Large intestine (tissue), 3 donors: ENCODE results near the gene PFAS. TPM values are rescaled to one million over a fixed set of nuclear protein-coding genes. Genes with fewer than 3 reads are reported as not detected.

Experiments used
- DNase-seq, 2 donors: peaks; one replicate each; pipeline versions ENCODE4 v3.0.0 to v3.0.0-alpha.2; 2013
- H3K27ac ChIP-seq: one replicate; pipeline ENCODE4 v1.5.1; 2013; ENCODE audit warnings: low read length
- H3K27me3 ChIP-seq: 2 replicates; pipeline ENCODE4 v1.6.1; 2013; ENCODE audit warnings: low read length; ENCODE audit not compliant: control insufficient read depth, insufficient read depth
- H3K36me3 ChIP-seq: 2 replicates; pipeline ENCODE4 v1.6.1; 2013; ENCODE audit warnings: low read length; ENCODE audit not compliant: control insufficient read depth, insufficient read depth
- H3K4me1 ChIP-seq: one replicate; pipeline ENCODE4 v1.6.1; 2013; ENCODE audit warnings: low read length; ENCODE audit not compliant: control insufficient read depth, insufficient read depth
- H3K4me3 ChIP-seq: one replicate; pipeline ENCODE4 v1.5.1; 2013; ENCODE audit warnings: low read length
- H3K9me3 ChIP-seq: one replicate; pipeline ENCODE4 v1.6.1; 2013; ENCODE audit warnings: mild to moderate bottlenecking, low read depth, low read length, moderate library complexity; ENCODE audit not compliant: control insufficient read depth
- WGBS: methylation state at CpG from one replicate; pipeline ENCODE4 v1.1.5; 2013; ENCODE audit warnings: low lambda C conversion rate; ENCODE audit not compliant: insufficient coverage; 5-methylcytosine and 5-hydroxymethylcytosine counted together
- polyA plus RNA-seq: library from polyadenylated mRNA; unstranded; fragments of 120-200 nt; gene quantifications from one replicate; pipeline ENCODE4 v1.2.1, GENCODE V29; 2013

Gene PFAS
- polyA plus RNA-seq, 1 donor: 25.3 TPM

- Histone ChIP-seq H3K27me3 (no peaks in the 10 kb centered on the region), H3K4me1 (peaks cover 4% of the 10 kb centered on the region), H3K27ac (no peak overlapping the region), H3K4me3 (no peak overlapping the region), H3K9me3 (no peaks in the 10 kb centered on the region), H3K36me3 (peaks cover 55% of the 10 kb centered on the region)
- WGBS: no CpG with 5 or more reads among the region's 29 CpGs
- DNase-seq: no peak
Observed at GRCh38 chr17:8268550-8269298, 19.6 kb downstream of the PFAS start.

GRCh38 chr17:8272421-8272820 is 23.3 kb downstream of the PFAS start:
- no peaks in the 10 kb centered on the region for H3K27me3 ChIP-seq
- no peak for DNase-seq
- H3K36me3 ChIP-seq: peaks cover 19% of the 10 kb centered on the region
- H3K4me1 ChIP-seq: peaks cover 10% of the 10 kb centered on the region
- no peaks in the 10 kb centered on the region for H3K9me3 ChIP-seq
- no peak overlapping the region for H3K27ac ChIP-seq
- H3K4me3 ChIP-seq: no peak overlapping the region
- no CpG with 5 or more reads among the region's 1 CpG for WGBS

GRCh38 chr17:8273884-8274444 is 24.9 kb downstream of the PFAS start:
- Histone ChIP-seq H3K9me3 (no peaks in the 10 kb centered on the region), H3K27me3 (no peaks in the 10 kb centered on the region), H3K27ac (peak overlapping the region; percentile 43), H3K4me1 (peaks cover 10% of the 10 kb centered on the region), H3K4me3 (no peak overlapping the region), H3K36me3 (peaks cover 14% of the 10 kb centered on the region)
- WGBS: no CpG with 5 or more reads among the region's 4 CpGs
- DNase-seq: peak; percentile 70 to 92

- peaks cover 7% of the 10 kb centered on the region for H3K36me3 ChIP-seq
- whole genome bisulfite sequencing: no CpG with 5 or more reads among the region's 5 CpGs
- no peak overlapping the region for H3K27ac ChIP-seq
- H3K9me3 ChIP-seq: no peaks in the 10 kb centered on the region
- H3K27me3 ChIP-seq: no peaks in the 10 kb centered on the region
- peak in 1 of 2 donors; percentile 76 for DNase-seq
- H3K4me1 ChIP-seq: peaks cover 10% of the 10 kb centered on the region
- no peak overlapping the region for H3K4me3 ChIP-seq
Observed at GRCh38 chr17:8274816-8275215, 25.7 kb downstream of the PFAS start.

- Histone ChIP-seq H3K4me1 (peaks cover 10% of the 10 kb centered on the region), H3K4me3 (no peak overlapping the region), H3K27ac (no peak overlapping the region), H3K9me3 (no peaks in the 10 kb centered on the region), H3K36me3 (peaks cover 1% of the 10 kb centered on the region), H3K27me3 (no peaks in the 10 kb centered on the region)
- no peak for DNase-seq
- WGBS: no CpG with 5 or more reads among the region's 9 CpGs
Observed at GRCh38 chr17:8275421-8276290, 26.6 kb downstream of the PFAS start.

- WGBS: 80% methylated on average over 1 of the region's 7 CpGs
- H3K4me1 ChIP-seq: peaks cover 10% of the 10 kb centered on the region
- no peak overlapping the region for H3K27ac ChIP-seq
- no peak overlapping the region for H3K4me3 ChIP-seq
- DNase-seq: no peak
- no peaks in the 10 kb centered on the region for H3K9me3 ChIP-seq
- H3K27me3 ChIP-seq: no peaks in the 10 kb centered on the region
- no peaks in the 10 kb centered on the region for H3K36me3 ChIP-seq
Observed at GRCh38 chr17:8277317-8277716, 28.2 kb downstream of the PFAS start.

- no peak for DNase-seq
- Histone ChIP-seq H3K4me1 (no peaks in the 10 kb centered on the region), H3K4me3 (no peak overlapping the region), H3K27ac (no peak overlapping the region), H3K36me3 (no peaks in the 10 kb centered on the region), H3K9me3 (no peaks in the 10 kb centered on the region), H3K27me3 (no peaks in the 10 kb centered on the region)
- 100% methylated on average over 1 of the region's 3 CpGs for WGBS
Observed at GRCh38 chr17:8282345-8282744, 33.3 kb downstream of the PFAS start.

- DNase-seq: no peak
- Histone ChIP-seq H3K9me3 (no peaks in the 10 kb centered on the region), H3K36me3 (no peaks in the 10 kb centered on the region), H3K4me3 (no peak overlapping the region), H3K4me1 (peaks cover 3% of the 10 kb centered on the region), H3K27me3 (no peaks in the 10 kb centered on the region), H3K27ac (no peak overlapping the region)
- no CpG with 5 or more reads among the region's 4 CpGs for WGBS
Observed at GRCh38 chr17:8283356-8283755, 34.3 kb downstream of the PFAS start.

- no peaks in the 10 kb centered on the region for H3K36me3 ChIP-seq
- no peaks in the 10 kb centered on the region for H3K27me3 ChIP-seq
- no peak overlapping the region for H3K4me3 ChIP-seq
- no peak for DNase-seq
- H3K4me1 ChIP-seq: peaks cover 4% of the 10 kb centered on the region
- no CpG with 5 or more reads among the region's 4 CpGs for WGBS
- H3K27ac ChIP-seq: no peak overlapping the region
- no peaks in the 10 kb centered on the region for H3K9me3 ChIP-seq
Observed at GRCh38 chr17:8284126-8284525, 35.0 kb downstream of the PFAS start.
